ENCODE data around the gene BOC. TPM values are rescaled to one million over a fixed set of nuclear protein-coding genes. Genes with fewer than 3 reads are reported as not detected.

BOC gene
- total RNA-seq, 2 donors from 2014 or later: 23.4 to 33.4 TPM

DNA sequence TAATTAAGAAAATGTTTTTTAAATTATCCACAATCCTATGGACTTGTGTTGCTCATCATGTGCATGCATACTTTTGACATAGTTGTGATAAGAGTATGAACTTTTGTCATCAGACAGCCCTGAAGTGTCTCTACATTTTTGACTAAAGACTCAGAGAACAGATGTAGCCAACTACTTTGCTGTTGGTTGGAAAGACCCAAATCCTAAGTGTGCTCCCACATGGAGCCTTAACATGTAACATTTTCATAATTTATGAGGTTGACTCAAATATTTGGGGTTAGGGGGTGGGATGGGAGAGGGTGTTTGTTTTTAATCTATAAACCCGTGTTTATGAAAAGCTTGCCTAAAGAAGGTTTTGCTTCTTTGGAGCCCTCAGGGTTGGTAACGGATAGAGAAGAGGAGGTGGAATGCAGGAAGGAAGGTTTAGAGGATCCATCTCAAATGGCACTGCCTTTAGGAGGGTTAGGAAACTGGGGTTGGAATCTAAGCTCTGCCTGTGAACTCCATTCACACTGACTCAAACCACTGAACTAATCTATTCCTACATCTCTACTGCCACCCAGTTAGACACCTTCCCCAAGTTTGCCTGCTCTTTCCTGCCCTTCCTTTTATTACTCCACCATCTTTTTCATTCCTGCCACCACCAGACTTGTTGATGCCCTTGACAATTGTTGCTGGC, 3.7 kb downstream of the BOC start:
- Histone ChIP-seq H3K36me3 (no peaks in the 10 kb centered on the region), H3K27ac (no peak overlapping the region), H3K27me3 (replicated peaks; ENCODE audit: insufficient read depth) (no peaks in the 10 kb centered on the region), H3K9me3 (no peaks in the 10 kb centered on the region), H3K4me1 (ENCODE audit: control insufficient read depth in 1 of 2, low read depth in 2 of 2) (peaks cover 5 to 19% of the 10 kb centered on the region in 2 donors), H3K4me3 (no peak overlapping the region)
- no peak for DNase-seq (ENCODE audit: low spot score)
- ATAC-seq (ENCODE audit: insufficient number of reproducible peaks, low FRiP score, low read depth): no peak
- TF ChIP-seq, protein P1, sequence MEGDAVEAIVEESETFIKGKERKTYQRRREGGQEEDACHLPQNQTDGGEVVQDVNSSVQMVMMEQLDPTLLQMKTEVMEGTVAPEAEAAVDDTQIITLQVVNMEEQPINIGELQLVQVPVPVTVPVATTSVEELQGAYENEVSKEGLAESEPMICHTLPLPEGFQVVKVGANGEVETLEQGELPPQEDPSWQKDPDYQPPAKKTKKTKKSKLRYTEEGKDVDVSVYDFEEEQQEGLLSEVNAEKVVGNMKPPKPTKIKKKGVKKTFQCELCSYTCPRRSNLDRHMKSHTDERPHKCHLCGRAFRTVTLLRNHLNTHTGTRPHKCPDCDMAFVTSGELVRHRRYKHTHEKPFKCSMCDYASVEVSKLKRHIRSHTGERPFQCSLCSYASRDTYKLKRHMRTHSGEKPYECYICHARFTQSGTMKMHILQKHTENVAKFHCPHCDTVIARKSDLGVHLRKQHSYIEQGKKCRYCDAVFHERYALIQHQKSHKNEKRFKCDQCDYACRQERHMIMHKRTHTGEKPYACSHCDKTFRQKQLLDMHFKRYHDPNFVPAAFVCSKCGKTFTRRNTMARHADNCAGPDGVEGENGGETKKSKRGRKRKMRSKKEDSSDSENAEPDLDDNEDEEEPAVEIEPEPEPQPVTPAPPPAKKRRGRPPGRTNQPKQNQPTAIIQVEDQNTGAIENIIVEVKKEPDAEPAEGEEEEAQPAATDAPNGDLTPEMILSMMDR (IDR thresholded peaks at IDR 0.05): no peak

DNA sequence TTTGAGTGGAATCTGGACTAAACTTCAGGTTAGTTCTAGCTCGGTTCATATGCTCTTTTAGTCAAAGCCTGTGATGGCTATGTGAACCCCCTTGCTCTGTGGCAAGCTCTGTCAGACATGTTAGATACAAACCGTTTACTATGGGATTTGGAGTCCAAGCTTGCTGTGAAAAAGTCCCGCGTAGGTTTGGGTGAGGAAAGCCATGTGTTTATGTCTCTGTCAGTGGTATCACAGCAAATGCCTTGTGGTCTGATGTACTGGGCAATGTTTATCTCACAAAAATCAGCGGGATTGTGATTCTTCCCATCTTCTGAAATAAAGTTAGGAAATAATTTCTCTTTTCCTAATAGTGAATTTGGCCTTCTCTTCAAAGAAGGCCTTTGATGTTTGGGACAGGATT, 5.0 kb downstream of the BOC start:
- no peak for ATAC-seq (ENCODE audit: insufficient number of reproducible peaks, low FRiP score, low read depth)
- no peaks in the 10 kb centered on the region for H3K27me3 ChIP-seq (replicated peaks; ENCODE audit: insufficient read depth)
- no peaks in the 10 kb centered on the region for H3K36me3 ChIP-seq
- DNase-seq (ENCODE audit: low spot score): no peak
- TF ChIP-seq, protein P1 (IDR thresholded peaks at IDR 0.05): no peak
- no peak overlapping the region for H3K4me3 ChIP-seq
- no peak overlapping the region for H3K27ac ChIP-seq
- peaks cover 5 to 14% of the 10 kb centered on the region in 2 donors for H3K4me1 ChIP-seq (ENCODE audit: control insufficient read depth in 1 of 2, low read depth in 2 of 2)
- H3K9me3 ChIP-seq: no peaks in the 10 kb centered on the region

DNA sequence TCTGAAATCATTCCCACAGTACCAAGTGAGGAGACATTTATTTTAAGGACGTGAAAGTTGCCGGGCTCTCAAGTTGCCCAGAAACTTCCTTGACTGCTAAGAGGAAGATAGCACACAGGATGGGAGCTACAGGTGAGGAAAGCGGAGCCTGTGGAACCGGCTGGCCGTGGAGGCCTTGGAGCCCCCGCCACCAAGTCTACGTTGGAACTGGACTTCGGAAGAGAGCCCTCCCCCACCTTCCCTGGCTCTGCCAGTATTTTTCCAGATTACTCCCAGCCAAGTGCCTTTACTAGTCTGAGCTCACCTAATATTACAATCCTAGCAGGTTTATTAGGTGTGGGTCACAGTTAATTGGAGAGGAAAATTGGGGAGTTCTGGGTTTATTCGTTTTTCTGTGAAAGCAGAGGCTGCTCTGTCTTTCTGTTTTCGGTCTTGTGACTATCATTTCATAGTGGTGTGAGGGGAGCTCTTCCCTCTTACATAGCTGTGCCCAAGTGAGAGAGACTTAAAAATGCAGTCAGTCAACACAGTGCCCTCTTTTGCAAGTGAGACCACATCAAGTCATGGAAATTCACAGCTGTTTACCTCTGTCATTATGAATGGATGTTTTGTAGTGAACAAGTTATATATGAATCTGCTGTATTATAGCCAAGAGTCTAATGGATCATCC, 6.8 kb downstream of the BOC start:
- Histone ChIP-seq H3K4me1 (ENCODE audit: control insufficient read depth in 1 of 2, low read depth in 2 of 2) (peaks cover 1 to 7% of the 10 kb centered on the region in 2 donors), H3K4me3 (no peak overlapping the region), H3K27me3 (replicated peaks; ENCODE audit: insufficient read depth) (no peaks in the 10 kb centered on the region), H3K9me3 (no peaks in the 10 kb centered on the region), H3K36me3 (no peaks in the 10 kb centered on the region), H3K27ac (no peak overlapping the region)
- ATAC-seq (ENCODE audit: insufficient number of reproducible peaks, low FRiP score, low read depth) (no peak), DNase-seq (ENCODE audit: low spot score) (no peak)
- TF ChIP-seq, protein P1 (IDR thresholded peaks at IDR 0.05): no peak

DNA sequence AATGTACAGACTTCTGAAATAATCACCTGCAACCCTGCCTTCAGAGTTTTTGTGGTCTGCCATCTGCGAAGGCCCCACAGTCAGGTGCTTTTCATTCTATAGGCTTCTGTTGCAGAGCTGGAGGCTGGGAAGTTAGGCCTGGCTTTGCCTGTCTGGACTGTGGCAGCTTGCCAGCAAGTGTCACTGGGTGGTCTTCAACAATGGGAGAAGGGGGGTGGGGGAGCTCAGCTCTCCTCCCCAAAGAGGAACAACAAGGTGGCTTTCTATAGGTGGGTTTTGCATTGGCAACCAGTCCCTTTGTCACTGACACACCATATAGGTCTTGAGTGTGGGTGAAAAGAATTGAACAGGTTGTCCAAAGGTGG, 7.3 kb downstream of the BOC start:
- DNase-seq (ENCODE audit: low spot score) (no peak), ATAC-seq (ENCODE audit: insufficient number of reproducible peaks, low FRiP score, low read depth) (no peak)
- no peak overlapping the region for H3K4me3 ChIP-seq
- H3K4me1 ChIP-seq (ENCODE audit: control insufficient read depth in 1 of 2, low read depth in 2 of 2): peaks cover 0 to 2% of the 10 kb centered on the region in 2 donors
- H3K36me3 ChIP-seq: no peaks in the 10 kb centered on the region
- no peaks in the 10 kb centered on the region for H3K9me3 ChIP-seq
- TF ChIP-seq, protein P1 (IDR thresholded peaks at IDR 0.05): no peak
- H3K27ac ChIP-seq: no peak overlapping the region
- H3K27me3 ChIP-seq (replicated peaks; ENCODE audit: insufficient read depth): no peaks in the 10 kb centered on the region

DNA sequence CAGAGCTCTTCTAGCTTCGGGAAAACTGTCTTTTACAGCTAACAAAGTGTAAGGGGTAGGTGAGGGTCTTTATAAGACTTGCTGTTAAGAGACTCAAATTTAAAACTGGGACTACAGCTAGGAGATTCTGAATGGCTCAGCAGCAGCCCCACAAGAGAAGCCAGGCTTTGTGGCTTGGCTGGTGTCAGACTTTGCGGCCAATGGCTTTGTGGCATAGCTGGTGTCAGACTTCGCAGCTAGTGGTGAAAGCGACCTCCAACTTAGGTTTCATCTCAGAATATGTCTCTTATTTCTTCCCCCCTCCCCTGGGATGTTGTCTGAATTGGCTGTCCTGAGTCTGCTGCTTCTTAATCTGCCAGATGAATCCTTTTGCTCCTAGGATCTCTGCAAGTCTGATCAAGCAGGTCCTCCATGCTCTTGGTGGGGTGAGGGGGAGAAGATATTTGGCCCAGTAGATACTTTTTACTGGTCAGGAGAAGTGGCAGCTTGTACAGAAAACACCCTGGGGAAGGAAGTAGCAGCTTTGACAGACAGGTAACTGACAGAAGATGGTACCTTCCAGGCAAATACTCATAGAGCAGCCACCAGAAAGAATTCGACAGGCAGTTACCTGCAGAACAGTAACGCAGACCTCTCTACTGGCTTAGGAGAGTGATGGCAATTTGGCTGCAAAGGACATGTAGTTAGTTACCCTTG, 8.4 kb downstream of the BOC start:
- Histone ChIP-seq H3K27me3 (replicated peaks; ENCODE audit: insufficient read depth) (no peaks in the 10 kb centered on the region), H3K4me3 (no peak overlapping the region), H3K36me3 (no peaks in the 10 kb centered on the region), H3K9me3 (no peaks in the 10 kb centered on the region), H3K27ac (no peak overlapping the region), H3K4me1 (ENCODE audit: control insufficient read depth in 1 of 2, low read depth in 2 of 2) (no peaks in the 10 kb centered on the region)
- ATAC-seq (ENCODE audit: insufficient number of reproducible peaks, low FRiP score, low read depth) (no peak), DNase-seq (ENCODE audit: low spot score) (no peak)
- TF ChIP-seq, protein P1 (IDR thresholded peaks at IDR 0.05): no peak

Measured in thoracic aorta (tissue), 2 donors.